HG02798 (cell line): ENCODE measurements around the gene ADNP2.
A peak's percentile ranks its signal among the peaks of the same experiment; 100 is the strongest.

ENCODE experiments used
- ATAC-seq: cut with Tn5 transposase; IDR thresholded peaks from one replicate; pipeline ENCODE4 v1.9.1; 2021; ENCODE audit warnings: mild to moderate bottlenecking; ENCODE audit not compliant: unreplicated experiment, poor library complexity

Gene ADNP2, protein sequence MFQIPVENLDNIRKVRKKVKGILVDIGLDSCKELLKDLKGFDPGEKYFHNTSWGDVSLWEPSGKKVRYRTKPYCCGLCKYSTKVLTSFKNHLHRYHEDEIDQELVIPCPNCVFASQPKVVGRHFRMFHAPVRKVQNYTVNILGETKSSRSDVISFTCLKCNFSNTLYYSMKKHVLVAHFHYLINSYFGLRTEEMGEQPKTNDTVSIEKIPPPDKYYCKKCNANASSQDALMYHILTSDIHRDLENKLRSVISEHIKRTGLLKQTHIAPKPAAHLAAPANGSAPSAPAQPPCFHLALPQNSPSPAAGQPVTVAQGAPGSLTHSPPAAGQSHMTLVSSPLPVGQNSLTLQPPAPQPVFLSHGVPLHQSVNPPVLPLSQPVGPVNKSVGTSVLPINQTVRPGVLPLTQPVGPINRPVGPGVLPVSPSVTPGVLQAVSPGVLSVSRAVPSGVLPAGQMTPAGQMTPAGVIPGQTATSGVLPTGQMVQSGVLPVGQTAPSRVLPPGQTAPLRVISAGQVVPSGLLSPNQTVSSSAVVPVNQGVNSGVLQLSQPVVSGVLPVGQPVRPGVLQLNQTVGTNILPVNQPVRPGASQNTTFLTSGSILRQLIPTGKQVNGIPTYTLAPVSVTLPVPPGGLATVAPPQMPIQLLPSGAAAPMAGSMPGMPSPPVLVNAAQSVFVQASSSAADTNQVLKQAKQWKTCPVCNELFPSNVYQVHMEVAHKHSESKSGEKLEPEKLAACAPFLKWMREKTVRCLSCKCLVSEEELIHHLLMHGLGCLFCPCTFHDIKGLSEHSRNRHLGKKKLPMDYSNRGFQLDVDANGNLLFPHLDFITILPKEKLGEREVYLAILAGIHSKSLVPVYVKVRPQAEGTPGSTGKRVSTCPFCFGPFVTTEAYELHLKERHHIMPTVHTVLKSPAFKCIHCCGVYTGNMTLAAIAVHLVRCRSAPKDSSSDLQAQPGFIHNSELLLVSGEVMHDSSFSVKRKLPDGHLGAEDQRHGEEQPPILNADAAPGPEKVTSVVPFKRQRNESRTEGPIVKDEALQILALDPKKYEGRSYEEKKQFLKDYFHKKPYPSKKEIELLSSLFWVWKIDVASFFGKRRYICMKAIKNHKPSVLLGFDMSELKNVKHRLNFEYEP

DNA sequence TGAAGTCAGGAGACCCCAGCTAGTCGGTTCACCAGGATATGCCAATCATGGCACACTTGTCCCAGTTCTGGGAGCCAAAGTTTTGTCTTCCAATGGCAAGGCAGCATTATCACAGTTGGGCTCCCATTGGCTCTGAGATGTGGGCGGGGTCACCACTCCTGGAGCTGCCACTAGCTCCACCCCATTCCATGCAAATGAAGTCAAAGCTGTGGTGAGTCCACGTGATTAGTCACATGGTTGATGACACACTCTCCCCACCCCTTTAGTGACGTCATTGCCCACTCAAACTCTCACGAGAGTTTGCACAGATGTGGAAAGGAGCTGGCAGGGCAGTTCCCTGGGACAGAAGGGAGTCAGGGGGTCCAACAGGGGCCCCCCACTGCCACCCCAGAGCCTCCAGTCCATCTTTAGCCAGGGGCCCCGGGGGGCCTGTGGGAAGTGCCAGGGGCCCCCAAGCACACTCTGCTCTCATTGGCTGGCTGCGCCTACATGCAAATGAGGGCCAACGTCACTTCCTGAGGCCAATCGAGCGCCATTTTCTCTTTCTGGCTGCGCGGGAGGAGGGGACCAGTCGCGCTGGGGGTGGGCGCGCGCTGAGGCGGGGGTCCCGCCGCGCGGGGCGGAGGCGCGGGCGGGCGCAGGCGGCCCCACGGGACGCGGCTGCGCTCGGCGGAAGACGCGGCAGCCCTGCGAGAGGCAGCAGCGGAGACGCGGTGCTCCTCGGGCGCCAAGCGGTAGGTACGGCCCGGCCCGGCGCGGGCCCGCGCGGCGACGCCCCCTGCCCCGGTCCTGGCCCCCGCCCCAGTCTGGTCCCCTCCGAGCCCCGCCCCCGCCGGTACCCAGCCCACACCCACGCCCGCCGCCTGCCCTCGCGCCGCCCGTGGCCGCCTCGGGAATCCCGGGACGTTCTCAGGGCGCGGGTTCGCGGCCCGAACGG, at the start of gene ADNP2:
Gene ADNP2 (plus strand): TSS at position 524 of the 937 bp plus-strand sequence. CDS start 8,281 bp downstream, outside the sequence.
- ATAC-seq = peak; percentile 73

DNA sequence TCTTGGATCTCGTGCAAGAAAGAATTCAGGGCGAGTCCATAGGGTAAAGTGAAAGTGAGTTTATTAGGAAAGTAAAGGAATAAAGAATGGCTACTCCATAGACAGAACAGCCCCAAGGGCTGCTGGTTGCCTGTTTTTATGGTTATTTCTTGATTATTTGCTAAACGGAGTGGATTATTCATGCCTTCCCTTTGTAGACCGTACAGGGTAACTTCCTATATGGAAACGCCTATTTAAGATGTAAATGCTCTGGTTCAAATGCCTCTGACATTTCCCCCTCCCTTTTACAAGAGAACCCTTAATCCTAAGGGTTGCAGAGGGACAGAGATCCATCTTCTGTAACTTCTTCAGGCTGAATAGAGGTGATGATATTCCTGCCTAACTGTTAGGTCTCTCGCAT, 49.1 kb upstream of the ADNP2 start:
- ATAC-seq = no peak

DNA sequence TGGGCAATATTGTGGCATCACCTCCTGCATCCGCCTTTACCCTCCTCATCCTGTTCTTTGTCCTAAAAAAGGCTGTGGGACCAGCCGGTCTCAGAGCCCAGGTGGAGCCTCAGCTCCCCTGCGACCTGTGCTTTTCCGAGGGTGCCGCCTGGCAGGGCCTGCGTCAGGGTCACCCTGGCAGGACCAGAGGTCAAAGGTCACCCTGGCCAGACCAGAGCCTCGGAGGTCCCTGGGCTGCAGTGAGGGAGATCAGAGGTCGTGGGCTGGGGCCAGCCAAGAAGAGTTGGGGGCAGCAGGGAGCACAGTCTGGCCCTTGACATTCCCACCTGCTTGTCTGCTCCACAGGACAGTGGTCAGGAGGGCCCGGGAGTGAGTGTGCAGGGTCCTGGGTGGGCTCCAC, 43.4 kb upstream of the ADNP2 start:
- ATAC-seq = no peak

DNA sequence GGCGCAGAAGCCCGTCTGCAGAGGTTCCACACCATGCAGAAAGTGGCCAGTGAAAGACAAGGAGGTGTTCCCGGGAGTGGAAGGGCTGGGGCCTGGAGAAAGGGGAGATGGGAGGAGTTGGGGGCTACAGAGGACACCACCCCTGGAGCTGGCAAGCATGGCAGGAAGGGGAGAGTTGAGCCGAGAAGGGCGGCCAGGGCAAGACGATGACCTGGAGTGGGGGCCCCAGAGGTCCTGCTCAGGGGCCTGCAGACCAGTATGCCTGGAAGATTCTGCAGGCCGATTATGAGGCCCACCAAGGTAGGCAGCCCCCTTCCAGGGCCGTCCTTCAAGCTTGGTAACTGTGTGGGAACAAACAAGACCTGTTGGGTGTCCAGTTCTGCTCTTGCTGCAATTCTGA, 41.7 kb upstream of the ADNP2 start:
- ATAC-seq = no peak

DNA sequence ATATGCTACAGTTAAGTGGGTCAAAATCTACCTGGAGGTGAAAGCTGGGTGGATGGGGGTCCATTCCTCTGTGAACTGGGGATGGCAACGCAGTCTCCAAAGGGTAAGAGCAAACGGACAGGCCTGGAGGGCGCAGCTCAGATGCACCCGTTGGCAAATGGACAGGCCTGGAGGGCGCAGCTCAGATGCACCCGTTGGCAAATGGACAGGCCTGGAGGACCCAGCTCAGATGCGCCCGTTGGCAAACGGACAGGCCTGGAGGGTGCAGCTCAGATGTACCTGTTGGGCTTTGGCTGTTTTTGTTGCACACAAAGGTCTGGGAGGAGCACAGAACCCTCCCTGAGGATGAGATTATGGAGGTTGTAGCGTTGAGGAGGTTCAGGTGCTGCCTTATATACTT, 41.2 kb upstream of the ADNP2 start:
- ATAC-seq = no peak

DNA sequence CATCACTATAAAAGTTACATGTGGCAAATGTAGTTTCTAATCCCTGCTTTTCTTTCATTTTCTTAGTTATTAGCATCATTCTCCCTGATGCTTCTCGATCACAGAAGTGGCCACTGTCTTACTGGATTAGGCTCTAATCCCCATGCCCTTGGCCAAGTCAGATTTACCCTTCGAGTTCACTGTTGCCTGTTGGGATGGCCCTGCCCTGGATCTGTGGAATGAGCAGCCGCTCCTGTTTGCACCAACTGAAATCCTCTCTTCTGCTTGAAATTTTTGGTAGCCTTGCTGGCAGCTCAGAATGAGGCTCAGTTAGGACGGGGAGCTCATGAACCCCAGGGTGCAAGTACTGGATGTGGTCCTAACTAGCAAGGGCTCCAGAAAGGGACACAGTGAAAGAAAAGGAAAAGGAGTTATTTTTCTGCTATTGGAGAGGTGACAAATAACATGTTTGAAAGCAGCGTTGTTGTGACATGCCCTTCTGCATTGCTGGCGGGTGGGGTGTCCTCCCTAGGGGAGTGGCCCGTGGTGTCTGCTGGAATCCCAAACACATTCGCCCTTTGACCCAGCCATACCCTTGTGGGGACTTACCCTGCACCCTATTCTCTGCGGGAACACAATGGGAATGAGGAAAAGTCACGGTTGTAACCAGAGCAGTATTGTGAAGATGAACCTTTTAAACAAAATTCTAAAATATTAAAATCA, 40.3 kb upstream of the ADNP2 start:
- ATAC-seq = no peak

DNA sequence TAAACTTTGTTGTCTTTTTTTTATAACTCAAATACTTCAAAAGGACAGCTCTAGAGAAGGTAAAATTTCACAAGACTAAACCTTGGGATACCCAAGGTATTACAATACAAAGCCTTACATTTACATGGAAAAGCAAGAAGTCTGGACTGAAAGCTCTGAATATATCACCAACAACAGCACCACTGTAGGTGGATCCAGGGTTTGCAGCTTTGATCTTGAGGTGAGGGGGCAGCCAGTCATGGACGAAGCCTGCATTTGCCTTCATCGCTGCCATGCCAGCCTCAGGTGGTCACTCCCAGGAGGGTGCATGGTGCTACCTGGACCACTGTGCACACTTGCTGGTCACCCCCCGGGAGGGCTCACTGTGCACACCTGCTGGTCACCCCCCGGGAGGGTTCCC, 38.2 kb upstream of the ADNP2 start:
- no peak for ATAC-seq

DNA sequence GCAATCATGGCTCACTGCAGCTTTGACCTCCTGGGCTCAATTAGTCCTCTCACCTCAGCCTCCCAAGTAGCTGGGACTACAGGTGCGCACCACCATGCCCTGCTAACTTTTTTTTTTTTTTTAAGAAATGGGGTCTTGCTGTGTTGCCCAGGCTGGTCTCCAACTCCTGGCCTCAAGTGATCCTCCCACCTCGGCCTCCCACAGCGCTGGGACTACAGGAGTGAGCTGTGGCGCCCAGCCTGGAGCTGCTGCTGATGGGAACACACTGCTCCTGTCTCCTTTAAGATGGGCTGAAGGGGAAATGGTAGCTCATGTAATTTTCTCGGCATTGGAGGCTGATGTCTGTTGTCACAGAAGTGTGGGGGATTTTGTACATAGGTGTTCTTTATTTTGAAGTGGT, 34.9 kb upstream of the ADNP2 start:
- no peak for ATAC-seq

DNA sequence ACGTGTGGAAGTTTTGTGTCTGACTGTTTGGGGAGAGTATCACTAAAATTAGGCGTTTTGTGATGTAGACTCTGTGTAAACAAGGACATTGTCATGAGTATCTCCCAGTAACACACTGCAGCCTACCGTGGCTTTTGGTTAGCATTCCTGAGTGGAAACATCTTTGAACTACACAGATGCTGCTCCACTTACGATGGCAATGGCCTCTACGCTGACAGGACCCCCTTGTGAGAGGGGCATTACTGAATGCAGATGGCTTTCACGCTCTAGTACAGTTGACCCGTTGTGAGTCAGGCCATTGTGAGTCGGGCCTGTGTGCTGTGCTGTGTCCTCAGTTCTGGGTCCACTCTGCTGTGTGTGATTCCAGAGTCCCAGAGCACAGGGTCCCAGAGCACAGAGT, 34.4 kb upstream of the ADNP2 start:
- ATAC-seq = no peak

DNA sequence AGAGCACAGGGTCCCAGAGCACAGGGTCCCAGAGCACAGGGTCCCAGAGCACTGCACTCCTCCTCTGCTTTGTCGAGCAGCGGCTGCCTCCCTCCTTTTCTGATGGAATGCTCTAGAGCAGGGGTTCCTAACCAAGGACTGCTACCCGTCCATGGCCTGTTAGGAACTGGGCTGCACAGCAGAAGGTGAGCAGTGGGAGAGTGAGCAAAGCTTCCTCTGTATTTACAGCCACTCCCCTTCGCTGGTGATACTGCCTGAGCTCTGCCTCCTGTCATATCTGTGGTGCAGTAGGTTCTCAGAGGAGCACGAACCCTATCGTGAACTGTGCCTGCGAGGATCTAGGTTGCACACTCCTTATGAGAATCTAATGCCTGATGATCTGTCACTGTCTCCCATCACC, 33.1 kb upstream of the ADNP2 start:
- no peak for ATAC-seq

DNA sequence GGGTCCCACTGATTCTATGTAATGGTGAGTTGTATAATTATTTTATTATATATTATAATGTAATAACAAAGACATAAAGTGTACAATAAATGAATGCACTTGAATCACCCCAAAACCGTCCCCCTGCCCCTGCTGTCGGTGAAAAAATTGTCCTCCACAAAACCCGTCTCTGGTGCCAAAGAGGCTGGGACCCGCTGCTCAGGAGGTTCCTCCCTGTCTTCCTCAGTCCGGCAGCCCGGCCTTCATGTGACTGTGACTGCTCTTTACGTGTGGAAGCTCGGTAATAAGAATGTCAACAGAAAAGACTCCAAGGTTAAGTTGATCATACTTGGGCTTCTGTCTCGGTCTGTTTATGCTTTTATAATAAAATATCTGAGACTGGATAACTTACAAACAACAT, 32.7 kb upstream of the ADNP2 start:
- no peak for ATAC-seq

DNA sequence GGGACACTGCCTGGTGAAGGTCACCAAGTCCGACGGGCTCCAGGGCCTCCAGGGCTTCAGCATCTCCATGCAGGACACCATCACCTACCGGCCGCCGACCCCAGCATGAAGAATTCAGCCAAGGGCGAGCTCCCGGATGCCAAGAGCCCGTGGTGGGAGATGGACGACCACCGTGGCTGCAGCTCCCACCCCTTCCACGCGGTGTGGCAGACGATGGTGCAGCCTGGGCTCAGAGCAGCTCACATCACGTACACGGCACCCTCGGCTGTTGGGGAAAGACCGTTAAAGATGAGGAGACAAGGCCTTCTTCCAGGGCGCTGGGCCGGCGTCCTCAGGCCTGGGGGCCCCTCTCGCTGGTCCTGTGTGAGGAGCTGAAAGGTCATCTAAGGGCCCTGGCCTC, 31.2 kb upstream of the ADNP2 start:
- no peak for ATAC-seq

DNA sequence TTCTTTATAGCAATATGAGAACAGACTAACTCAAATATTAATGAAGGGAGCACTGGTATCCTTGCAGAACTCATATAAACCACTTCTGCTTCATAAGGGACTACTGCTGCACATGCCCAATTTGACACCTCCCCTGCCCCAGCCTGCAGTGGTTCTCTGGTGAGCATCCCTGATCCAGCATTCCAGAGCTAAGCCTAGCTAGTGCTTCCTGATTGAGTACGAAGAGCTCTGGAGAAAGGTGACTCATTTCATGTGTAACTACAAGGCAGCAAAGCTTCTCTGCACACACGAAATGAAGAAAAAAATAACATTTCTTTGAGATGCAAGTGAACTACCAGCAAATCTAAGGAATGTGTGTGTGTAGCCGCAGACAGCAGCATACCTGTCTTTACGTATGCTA, 22.8 kb upstream of the ADNP2 start:
- no peak for ATAC-seq

DNA sequence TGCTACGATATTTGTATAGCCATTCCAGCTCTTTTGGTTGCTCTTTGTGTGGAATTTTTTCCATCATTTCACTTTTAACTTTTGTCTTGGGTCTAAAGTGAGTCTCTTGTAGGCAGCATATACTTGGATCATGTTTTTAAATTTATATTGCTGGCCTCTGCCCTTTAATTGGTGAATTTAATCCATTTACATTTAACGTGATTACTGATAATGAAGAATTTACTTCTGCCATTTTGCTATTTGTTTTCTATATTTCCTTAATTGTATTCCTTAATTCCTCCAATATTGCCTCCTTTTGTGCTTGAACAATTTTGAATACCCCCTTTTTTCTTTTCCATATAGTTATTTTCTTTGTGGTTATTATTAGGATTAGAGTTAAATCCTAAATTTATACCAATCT, 21.0 kb upstream of the ADNP2 start:
- ATAC-seq = no peak

DNA sequence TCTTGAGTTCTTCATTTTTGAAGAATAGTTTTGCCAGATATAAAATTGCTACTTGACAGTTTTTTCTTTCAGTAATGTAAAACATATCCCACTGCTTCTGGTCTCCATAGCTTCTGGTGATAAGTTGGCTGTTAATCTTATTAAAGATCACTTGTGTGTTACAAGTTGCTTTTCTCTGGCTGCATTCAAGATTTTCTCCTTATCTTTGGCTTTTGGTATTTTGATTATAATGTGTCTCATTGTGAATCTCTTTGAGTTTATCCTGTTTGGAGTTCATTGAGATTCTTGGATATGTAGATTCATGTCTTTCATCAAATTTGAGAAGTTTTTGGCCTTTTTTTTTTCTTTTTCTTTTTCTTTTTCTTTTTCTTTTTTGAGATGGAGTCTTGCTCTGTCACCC, 20.2 kb upstream of the ADNP2 start:
- no peak for ATAC-seq

DNA sequence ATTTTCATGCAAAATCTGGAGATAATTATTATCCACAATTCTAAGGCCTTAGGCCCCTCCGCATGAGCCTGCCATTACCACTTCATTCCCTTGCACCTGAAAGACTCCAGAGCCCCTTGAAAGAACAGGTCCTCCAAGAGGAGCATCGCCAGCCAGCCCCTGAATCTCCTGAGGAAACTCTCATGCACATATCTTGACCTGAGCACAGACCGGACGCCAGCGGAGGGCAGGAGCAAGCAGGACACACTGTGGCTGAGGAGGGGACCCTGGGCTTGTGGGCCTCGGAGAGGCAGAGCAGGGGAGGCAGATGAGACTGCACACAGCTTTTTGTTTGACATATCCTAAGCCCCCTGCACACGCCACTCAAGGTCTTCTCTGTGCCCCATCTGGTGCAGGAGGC, 13.6 kb upstream of the ADNP2 start:
- ATAC-seq = no peak

DNA sequence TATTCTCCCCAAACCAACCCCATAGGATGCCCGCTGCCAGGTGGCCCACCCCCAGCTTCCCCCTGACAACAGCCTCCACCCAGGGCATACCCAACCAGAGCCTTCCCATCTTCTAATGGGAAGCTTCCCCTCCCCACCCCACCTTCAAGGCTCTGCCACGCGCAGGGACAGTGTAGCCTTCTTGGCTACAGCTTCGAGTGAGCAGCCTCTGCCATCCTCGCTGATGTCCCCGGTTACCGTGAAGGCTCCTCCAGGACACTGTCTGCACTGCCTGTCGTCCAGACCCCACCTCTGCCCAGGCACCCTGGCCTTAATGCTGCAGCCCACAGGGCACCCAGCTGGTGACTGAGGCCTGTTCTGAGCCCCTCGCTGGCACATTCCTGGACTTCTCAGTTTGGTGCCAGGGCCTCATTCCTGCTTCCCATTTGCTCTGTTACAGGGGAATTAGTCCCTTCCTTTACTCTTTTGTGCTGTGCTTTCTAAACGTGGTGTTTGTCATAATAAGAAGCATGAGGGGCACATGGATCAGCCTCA, 13.0 kb upstream of the ADNP2 start:
- ATAC-seq = no peak

DNA sequence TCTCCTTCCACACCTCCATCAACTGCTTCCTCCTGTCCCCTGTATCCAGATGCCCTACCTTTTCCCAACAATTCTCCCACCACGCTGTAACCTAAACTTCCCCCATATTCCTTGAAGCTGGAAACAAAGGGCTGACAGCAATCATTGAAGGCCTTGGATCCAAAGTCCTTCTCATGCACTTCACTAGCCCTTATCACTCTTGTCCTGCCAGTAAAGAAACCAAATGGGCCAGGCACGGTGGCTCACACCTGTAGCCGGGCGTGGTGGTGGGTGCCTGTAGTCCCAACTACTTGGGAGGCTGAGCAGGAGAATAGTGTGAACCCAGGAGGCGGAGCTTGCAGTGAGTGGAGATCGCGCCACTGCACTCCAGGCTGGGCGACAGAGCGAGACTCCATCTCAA, 11.9 kb upstream of the ADNP2 start:
- ATAC-seq = no peak

DNA sequence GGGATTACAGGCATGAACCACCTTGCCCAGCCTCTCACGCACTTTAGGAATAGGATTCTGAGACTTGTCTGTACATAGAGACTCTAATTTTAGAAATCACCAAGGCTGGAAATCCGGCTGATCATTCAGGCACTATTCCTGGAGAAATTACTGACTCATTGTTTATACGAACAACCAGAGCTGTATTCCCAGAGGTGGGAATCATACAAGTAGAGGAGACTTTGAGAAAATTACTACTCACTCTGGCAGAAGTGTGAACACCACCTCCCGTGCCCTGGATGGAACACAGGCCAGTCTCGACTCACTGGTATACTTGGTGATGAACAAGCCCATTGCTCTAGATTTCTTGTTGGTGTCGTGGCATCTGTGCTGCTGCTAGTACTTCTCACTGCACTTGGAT, 5.8 kb upstream of the ADNP2 start:
- no peak for ATAC-seq
